HCT116 (cell line): ENCODE results near the gene THUMPD2. TPM values are rescaled to one million over a fixed set of nuclear protein-coding genes. Genes with fewer than 3 reads are reported as not detected.

Source experiments
- ATAC-seq: fragments of 200-7000 bp; cut with Tn5 transposase; 2 replicates; pipeline ENCODE4 v1.9.1; 2020; ENCODE audit warnings: mild to moderate bottlenecking, moderate library complexity
- BruUV-seq: library from RNA; stranded (reverse); fragments of 400-500 nt; replicated peaks from 2 replicates; lab custom pipeline; 2021; lab: Mats Ljungman, UMichigan
- CTCF ChIA-PET: fragments of 300-600 bp; sonication (Branson Sonifier 250); formaldehyde crosslinking; loops from one replicate; lab custom pipeline; 2021; ENCODE audit warnings: antibody characterized with exemption; lab: Charles Lee
- POLR2A ChIA-PET: fragments of 300-600, 350-600 bp; sonication (Branson Sonifier 250); formaldehyde crosslinking; loops from one replicate; lab custom pipeline; 2021; ENCODE audit warnings: antibody characterized with exemption; lab: Charles Lee
- RAD21 ChIA-PET, 2 experiments: fragments of 300-600 bp; sonication (Branson Sonifier 250); formaldehyde crosslinking; loops; one replicate each; lab custom pipeline; 2023; ENCODE audit warnings: low total read pairs in 2 of 2; ENCODE audit not compliant: uncharacterized antibody in 2 of 2, unreplicated experiment in 2 of 2, low non-redundant PET in 1 of 2; lab: Charles Lee
- DNase-seq: peaks from one replicate; pipeline ENCODE4 v3.0.0-alpha.2; 2010; ENCODE audit warnings: low read depth, low spot score
- H2AFZ ChIP-seq: fragments of 200-600 bp; shearing (Covaris generic), sonication (generic); 2 replicates; pipeline ENCODE4 v1.6.1; 2017; ENCODE audit warnings: low read depth, mixed run types, mixed read lengths, antibody characterized with exemption, low read length; ENCODE audit not compliant: poor library complexity, severe bottlenecking
- H3K27ac ChIP-seq: 2 replicates; pipeline ENCODE4 v1.5.1; 2012; ENCODE audit warnings: low read depth, low read length
- H3K27me3 ChIP-seq: fragments of 200-600 bp; sonication (generic); 2 replicates; pipeline ENCODE4 v1.6.1; 2016; ENCODE audit warnings: mixed run types, low read length, mixed read lengths; ENCODE audit not compliant: insufficient read depth
- H3K36me3 ChIP-seq, 2 experiments: fragments of 200-500 bp in 1 of 2; fragments of 200-600 bp in 1 of 2; sonication (Bioruptor generic) in 1 of 2; sonication (generic) in 1 of 2; 2 replicates each; pipeline versions ENCODE4 v1.5.1 to v1.6.1; 2014 to 2016; ENCODE audit warnings: low read length in 2 of 2, inconsistent platforms in 1 of 2, mixed read lengths in 1 of 2, mixed run types in 1 of 2; ENCODE audit not compliant: insufficient read depth in 2 of 2, control insufficient read depth in 1 of 2
- H3K4me1 ChIP-seq, 2 experiments: fragments of 200-600 bp in 1 of 2; sonication (generic) in 1 of 2; 2 replicates each; pipeline versions ENCODE4 v1.5.1 to v1.6.1; 2012 to 2017; ENCODE audit warnings: low read length in 2 of 2, inconsistent platforms in 1 of 2, mild to moderate bottlenecking in 1 of 2, mixed read lengths in 1 of 2, mixed run types in 1 of 2, moderate library complexity in 1 of 2; ENCODE audit not compliant: insufficient read depth in 2 of 2, control insufficient read depth in 1 of 2
- H3K4me2 ChIP-seq: fragments of 200-600 bp; sonication (generic); 2 replicates; pipeline ENCODE4 v1.6.1; 2017; ENCODE audit warnings: mixed run types, low read length, mixed read lengths
- H3K4me3 ChIP-seq, 2 experiments: fragments of 200-600 bp in 1 of 2; sonication (generic) in 1 of 2; replicated peaks in 1 of 2; 2 replicates each; pipeline ENCODE4 v1.5.1; 2011 to 2016; ENCODE audit warnings: low read length in 2 of 2, control low read depth in 1 of 2, low read depth in 1 of 2, mild to moderate bottlenecking in 1 of 2, mixed read lengths in 1 of 2, mixed run types in 1 of 2
- H3K79me2 ChIP-seq: fragments of 200-600 bp; sonication (generic); 2 replicates; pipeline ENCODE4 v1.6.1; 2017; ENCODE audit warnings: mild to moderate bottlenecking, mixed run types, low read length, moderate library complexity, mixed read lengths; ENCODE audit not compliant: insufficient read depth
- H3K9ac ChIP-seq: fragments of 200-600 bp; sonication (generic); 2 replicates; pipeline ENCODE4 v1.6.1; 2016; ENCODE audit warnings: low read length, mixed read lengths
- H3K9me2 ChIP-seq: fragments of 200-600 bp; sonication (generic), shearing (Covaris generic); 2 replicates; pipeline ENCODE4 v1.6.1; 2017; ENCODE audit warnings: mixed run types, mild to moderate bottlenecking, moderate library complexity; ENCODE audit not compliant: insufficient read depth
- H3K9me3 ChIP-seq, 2 experiments: fragments of 200-500 bp in 1 of 2; fragments of 200-600 bp in 1 of 2; sonication (Bioruptor generic) in 1 of 2; sonication (generic) in 1 of 2; 2 replicates each; pipeline ENCODE4 v1.6.1; 2014 to 2017; ENCODE audit warnings: low read length in 2 of 2, mixed read lengths in 2 of 2, inconsistent platforms in 1 of 2, low read depth in 1 of 2, mild to moderate bottlenecking in 1 of 2, mixed run types in 1 of 2, moderate library complexity in 1 of 2; ENCODE audit not compliant: control insufficient read depth in 1 of 2, insufficient read depth in 1 of 2
- H4K20me1 ChIP-seq: fragments of 200-600 bp; sonication (generic), shearing (Covaris generic); 2 replicates; pipeline ENCODE4 v1.6.1; 2017; ENCODE audit warnings: mixed run types, mild to moderate bottlenecking, moderate library complexity; ENCODE audit not compliant: insufficient read depth
- CBX3 ChIP-seq: IDR thresholded peaks from 2 replicates; pipeline ENCODE4 v1.6.1; 2012; ENCODE audit warnings: low read depth
- EZH2phosphoT487 ChIP-seq: fragments of 200-600 bp; IDR thresholded peaks from 2 replicates; pipeline ENCODE4 v1.6.1; 2018; ENCODE audit warnings: antibody characterized with exemption, borderline replicate concordance
- FOSL1 ChIP-seq: IDR thresholded peaks from 2 replicates; pipeline ENCODE4 v1.6.1; 2012; ENCODE audit warnings: low read depth
- RAD21 ChIP-seq: IDR thresholded peaks from 2 replicates; pipeline ENCODE4 v1.6.1; 2012; ENCODE audit warnings: low read depth, mild to moderate bottlenecking
- SRF ChIP-seq: IDR thresholded peaks from 2 replicates; pipeline ENCODE4 v1.6.1; 2012; ENCODE audit warnings: low read depth
- TCF7L2 ChIP-seq: IDR thresholded peaks from 2 replicates; pipeline ENCODE4 v1.7.0; 2011; ENCODE audit warnings: borderline replicate concordance, inconsistent platforms; ENCODE audit not compliant: insufficient read depth, insufficient read length; ENCODE audit errors: extremely low read depth
- ZFX ChIP-seq: fragments of 450-650 bp; IDR thresholded peaks from 2 replicates; pipeline ENCODE4 v1.6.1; 2017
- ZNF274 ChIP-seq: fragments of 200-500 bp; sonication (Bioruptor generic); IDR thresholded peaks from 2 replicates; pipeline ENCODE4 v1.6.1; 2014; ENCODE audit warnings: mild to moderate bottlenecking, low read depth, low read length, inconsistent platforms
- intact Hi-C: fragments of 100-400 bp; cut with micrococcal nuclease; formaldehyde crosslinking; loops from 2 replicates; pipeline ENCODE4 v1.10.0; 2022
- total RNA-seq: library from RNA; stranded (reverse); gene quantifications from one replicate; pipeline ENCODE4 v1.2.1, GENCODE V29; 2021; ENCODE audit not compliant: unreplicated experiment
- TF ChIP-seq, protein P1 (sequence below): IDR thresholded peaks from 2 replicates; pipeline ENCODE4 v1.6.1; 2012; ENCODE audit warnings: low read depth

The THUMPD2 gene
- total RNA-seq, 1 experiment from 2014 or later = 15.8 TPM

DNA sequence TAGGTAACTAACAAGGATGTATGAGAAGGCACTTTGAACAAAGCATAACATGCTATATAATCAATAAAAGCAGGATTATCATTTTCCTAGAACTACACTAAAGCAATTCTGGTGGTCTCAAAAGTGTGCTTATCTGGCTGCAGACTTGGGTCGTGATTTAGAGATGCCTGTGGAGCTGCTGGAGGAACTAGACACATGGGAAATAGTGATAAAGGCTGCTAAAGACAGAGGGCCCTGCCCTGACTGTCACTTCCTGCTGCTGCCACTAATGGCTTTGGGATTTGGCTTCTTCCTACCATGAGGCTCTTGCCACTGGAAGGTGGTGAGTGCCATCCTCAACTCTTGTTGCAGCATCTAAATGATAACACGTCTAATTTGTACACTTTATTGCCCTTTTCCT lies 90.9 kb downstream of the THUMPD2 start:
- ChIA-PET RAD21 (no interaction called here), POLR2A (no interaction called here), CTCF (interaction anchor here (1.0 kb wide), 1 partner anchor 9 kb away, joined by 3 read pairs; no protein-coding TSS in a partner anchor)
- no peak for TF ChIP-seq CBX3
- Histone ChIP-seq H3K4me1 (no peaks in the 10 kb centered on the region), H3K79me2 (no peaks in the 10 kb centered on the region), H3K9me3 (no peaks in the 10 kb centered on the region), H3K9me2 (no peaks in the 10 kb centered on the region), H3K36me3 (no peaks in the 10 kb centered on the region), H4K20me1 (no peaks in the 10 kb centered on the region), H3K27ac (no peak overlapping the region), H3K4me2 (no peak overlapping the region), H2AFZ (no peak overlapping the region), H3K9ac (no peak overlapping the region), H3K4me3 (no peak overlapping the region), H3K27me3 (peaks cover 15% of the 10 kb centered on the region; the same call in 1 of the 2 replicates)
- no peak for DNase-seq
- intact Hi-C loops = no loop called here
- BruUV-seq = no TSS peak
- no peak for ATAC-seq

DNA sequence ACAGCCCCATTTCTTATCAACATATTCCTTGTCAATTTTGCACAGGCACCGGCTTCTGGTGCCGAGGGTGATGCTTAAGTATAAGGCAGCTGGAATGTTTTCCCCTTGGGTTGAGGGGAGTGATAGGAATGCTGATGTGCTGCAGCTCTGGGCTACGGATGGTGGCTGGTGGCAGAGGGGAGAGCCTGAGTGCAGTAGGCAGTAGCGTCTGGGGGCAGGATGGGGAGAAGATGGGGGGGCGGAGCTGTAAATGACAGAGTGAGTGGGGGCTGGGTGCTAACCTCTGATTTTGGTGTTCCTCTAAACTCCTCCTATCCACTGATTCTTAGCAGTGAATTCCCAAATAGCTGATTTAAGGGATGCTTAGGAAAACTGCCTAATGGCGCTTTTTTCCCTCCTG lies 92.6 kb downstream of the THUMPD2 start:
- H3K4me2 ChIP-seq = no peak overlapping the region
- H3K36me3 ChIP-seq = no peaks in the 10 kb centered on the region
- intact Hi-C loops = no loop called here
- DNase-seq = no peak
- no peak overlapping the region for H3K9ac ChIP-seq
- RAD21 ChIA-PET = no interaction called here
- CTCF ChIA-PET = no interaction called here
- no peak overlapping the region for H2AFZ ChIP-seq
- no peaks in the 10 kb centered on the region for H3K4me1 ChIP-seq
- H3K27ac ChIP-seq = no peak overlapping the region
- no peak for TF ChIP-seq TCF7L2
- TF ChIP-seq RAD21 = no peak
- no peak for TF ChIP-seq EZH2phosphoT487
- no peak for TF ChIP-seq SRF
- no peak for TF ChIP-seq CBX3
- no peak for TF ChIP-seq ZNF274
- TF ChIP-seq ZFX = no peak
- TF ChIP-seq, protein P1, sequence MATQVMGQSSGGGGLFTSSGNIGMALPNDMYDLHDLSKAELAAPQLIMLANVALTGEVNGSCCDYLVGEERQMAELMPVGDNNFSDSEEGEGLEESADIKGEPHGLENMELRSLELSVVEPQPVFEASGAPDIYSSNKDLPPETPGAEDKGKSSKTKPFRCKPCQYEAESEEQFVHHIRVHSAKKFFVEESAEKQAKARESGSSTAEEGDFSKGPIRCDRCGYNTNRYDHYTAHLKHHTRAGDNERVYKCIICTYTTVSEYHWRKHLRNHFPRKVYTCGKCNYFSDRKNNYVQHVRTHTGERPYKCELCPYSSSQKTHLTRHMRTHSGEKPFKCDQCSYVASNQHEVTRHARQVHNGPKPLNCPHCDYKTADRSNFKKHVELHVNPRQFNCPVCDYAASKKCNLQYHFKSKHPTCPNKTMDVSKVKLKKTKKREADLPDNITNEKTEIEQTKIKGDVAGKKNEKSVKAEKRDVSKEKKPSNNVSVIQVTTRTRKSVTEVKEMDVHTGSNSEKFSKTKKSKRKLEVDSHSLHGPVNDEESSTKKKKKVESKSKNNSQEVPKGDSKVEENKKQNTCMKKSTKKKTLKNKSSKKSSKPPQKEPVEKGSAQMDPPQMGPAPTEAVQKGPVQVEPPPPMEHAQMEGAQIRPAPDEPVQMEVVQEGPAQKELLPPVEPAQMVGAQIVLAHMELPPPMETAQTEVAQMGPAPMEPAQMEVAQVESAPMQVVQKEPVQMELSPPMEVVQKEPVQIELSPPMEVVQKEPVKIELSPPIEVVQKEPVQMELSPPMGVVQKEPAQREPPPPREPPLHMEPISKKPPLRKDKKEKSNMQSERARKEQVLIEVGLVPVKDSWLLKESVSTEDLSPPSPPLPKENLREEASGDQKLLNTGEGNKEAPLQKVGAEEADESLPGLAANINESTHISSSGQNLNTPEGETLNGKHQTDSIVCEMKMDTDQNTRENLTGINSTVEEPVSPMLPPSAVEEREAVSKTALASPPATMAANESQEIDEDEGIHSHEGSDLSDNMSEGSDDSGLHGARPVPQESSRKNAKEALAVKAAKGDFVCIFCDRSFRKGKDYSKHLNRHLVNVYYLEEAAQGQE = no peak
- TF ChIP-seq FOSL1 = no peak
- TF ChIP-seq, all 23 proteins: peak for 0
- Histone ChIP-seq H4K20me1 (no peaks in the 10 kb centered on the region), H3K79me2 (no peaks in the 10 kb centered on the region), H3K27me3 (peaks cover 15% of the 10 kb centered on the region; the same call in 1 of the 2 replicates), H3K9me3 (no peaks in the 10 kb centered on the region), H3K4me3 (no peak overlapping the region), H3K9me2 (no peaks in the 10 kb centered on the region)
- BruUV-seq = no TSS peak
- no peak for ATAC-seq
- POLR2A ChIA-PET = no interaction called here
